Astrocyte (in vitro differentiated cells and primary cell): ENCODE data around the gene CAMKMT.

ENCODE experiments used
- CTCF ChIP-seq: IDR thresholded peaks from 2 replicates; pipeline ENCODE4 v1.5.1; 2011; ENCODE audit warnings: low read depth, mild to moderate bottlenecking, inconsistent platforms, low read length, moderate library complexity; ENCODE audit not compliant: insufficient read depth
- EZH2 ChIP-seq: IDR thresholded peaks from 2 replicates; pipeline ENCODE4 v1.6.1; 2012; ENCODE audit warnings: mild to moderate bottlenecking, low read length, inconsistent platforms; ENCODE audit not compliant: insufficient read depth

DNA sequence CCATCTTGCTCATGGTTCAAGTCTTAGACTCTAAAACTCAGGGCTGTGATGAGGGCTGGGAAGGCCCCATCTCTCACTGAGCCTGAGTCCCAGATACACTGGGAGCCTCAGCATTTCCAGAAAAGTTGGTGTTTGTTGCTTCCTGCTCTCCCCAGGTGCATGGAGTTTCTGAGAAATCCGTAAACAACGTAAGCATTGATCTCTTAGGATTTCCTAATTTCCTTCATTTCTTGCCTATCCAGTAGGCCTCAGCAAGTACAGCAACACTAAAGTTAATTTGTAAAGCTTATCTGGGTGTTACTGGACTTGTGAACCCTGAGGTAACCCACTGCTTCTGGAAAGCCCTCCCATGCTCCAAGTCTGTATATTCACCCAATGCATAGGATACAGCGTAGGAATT lies 380.3 kb downstream of the CAMKMT start:
- TF ChIP-seq CTCF (no peak), EZH2 (no peak)
